ENCODE results near the gene WDR88. TPM values are rescaled to one million over a fixed set of nuclear protein-coding genes. Genes with fewer than 3 reads are reported as not detected.

WDR88 gene
- total and polyA plus RNA-seq, 12 donors: 0.03 to 0.11 TPM; not detected in 10

- H3K36me3 ChIP-seq (replicated peaks in 1 of 2): no peaks in the 10 kb centered on the region
These were observed 44.2 kb downstream of the WDR88 start for GRCh38 chr19:33175886-33176669.

DNA sequence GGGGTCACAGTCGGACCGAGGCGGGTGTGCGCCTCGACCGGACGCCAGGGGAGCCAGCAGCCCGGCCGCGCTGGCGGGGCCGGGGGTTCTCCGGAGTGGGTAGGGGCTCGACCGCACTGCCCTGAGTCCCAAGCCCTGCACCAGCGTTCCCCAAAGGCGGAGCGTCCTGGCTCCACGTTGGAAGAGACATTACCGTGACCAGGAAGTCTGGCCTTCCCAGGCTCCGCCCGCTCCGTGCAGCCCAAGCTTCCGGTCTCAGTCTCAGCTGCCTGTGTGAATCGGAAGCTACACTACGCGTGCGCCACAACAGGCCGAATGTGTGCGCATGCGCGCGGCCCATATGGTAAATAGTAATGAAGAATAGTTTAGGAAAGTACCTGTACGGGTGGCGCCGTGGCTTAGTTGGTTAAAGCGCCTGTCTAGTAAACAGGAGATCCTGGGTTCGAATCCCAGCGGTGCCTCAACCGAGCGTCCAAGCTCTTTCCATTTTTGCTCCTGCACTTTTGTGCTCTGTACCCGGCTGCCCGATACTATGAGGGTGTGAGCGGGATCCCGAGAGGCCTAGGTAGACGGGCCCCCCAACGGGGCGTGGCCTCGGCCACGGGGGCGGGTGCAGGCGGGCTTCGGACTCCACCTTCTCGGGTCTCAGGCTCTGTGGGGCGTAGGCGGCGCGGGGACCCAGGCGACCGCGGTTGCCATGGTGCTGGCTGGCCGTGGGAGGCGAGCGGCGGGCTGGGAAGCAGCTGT is 44.9 kb downstream of the WDR88 start:
- peak; percentile 95 to 99 (median 98) for DNase-seq
- TF ChIP-seq, protein P1, sequence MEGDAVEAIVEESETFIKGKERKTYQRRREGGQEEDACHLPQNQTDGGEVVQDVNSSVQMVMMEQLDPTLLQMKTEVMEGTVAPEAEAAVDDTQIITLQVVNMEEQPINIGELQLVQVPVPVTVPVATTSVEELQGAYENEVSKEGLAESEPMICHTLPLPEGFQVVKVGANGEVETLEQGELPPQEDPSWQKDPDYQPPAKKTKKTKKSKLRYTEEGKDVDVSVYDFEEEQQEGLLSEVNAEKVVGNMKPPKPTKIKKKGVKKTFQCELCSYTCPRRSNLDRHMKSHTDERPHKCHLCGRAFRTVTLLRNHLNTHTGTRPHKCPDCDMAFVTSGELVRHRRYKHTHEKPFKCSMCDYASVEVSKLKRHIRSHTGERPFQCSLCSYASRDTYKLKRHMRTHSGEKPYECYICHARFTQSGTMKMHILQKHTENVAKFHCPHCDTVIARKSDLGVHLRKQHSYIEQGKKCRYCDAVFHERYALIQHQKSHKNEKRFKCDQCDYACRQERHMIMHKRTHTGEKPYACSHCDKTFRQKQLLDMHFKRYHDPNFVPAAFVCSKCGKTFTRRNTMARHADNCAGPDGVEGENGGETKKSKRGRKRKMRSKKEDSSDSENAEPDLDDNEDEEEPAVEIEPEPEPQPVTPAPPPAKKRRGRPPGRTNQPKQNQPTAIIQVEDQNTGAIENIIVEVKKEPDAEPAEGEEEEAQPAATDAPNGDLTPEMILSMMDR (IDR thresholded peaks at IDR 0.05): peak in 3 of 6 experiments; percentile 20 to 53 (median 48)
- TF ChIP-seq POLR2A (IDR thresholded peaks at IDR 0.05): peak; percentile 55 to 93
- H3K4me3 ChIP-seq: peak overlapping the region; percentile 55 to 88 (median 78)
- no peaks in the 10 kb centered on the region for H3K36me3 ChIP-seq (replicated peaks in 1 of 2)
- H3K4me1 ChIP-seq (replicated peaks in 1 of 2): peaks cover 10 to 20% of the 10 kb centered on the region in 2 donors
- intact Hi-C loops (cut with DNase I): no loop called here
- no peaks in the 10 kb centered on the region for H3K9me3 ChIP-seq (replicated peaks in 1 of 3)
- 0% methylated on average over 4 to 65 of the region's 65 CpGs for WGBS, 4 donors
- H3K27ac ChIP-seq: peak overlapping the region; percentile 87 to 95 (median 90)
- H3K27me3 ChIP-seq: no peaks in the 10 kb centered on the region

More at GRCh38 chr19:33175886-33176669, 44.2 kb downstream of the WDR88 start:
- intact Hi-C loops (cut with DNase I): no loop called here
- Histone ChIP-seq H3K9me3 (replicated peaks in 1 of 3) (no peaks in the 10 kb centered on the region), H3K27ac (peak overlapping the region; percentile 87 to 95 (median 90)), H3K27me3 (no peaks in the 10 kb centered on the region), H3K4me3 (peak overlapping the region; percentile 55 to 88 (median 78)), H3K4me1 (replicated peaks in 1 of 2) (peaks cover 10 to 20% of the 10 kb centered on the region in 2 donors)
- DNase-seq: peak in 1 of 7 donors; percentile 40
- 3 to 16% (median 13%) methylated on average over 5 to 25 of the region's 25 CpGs for WGBS, 4 donors
- TF ChIP-seq, protein P1 (IDR thresholded peaks at IDR 0.05): no peak
- TF ChIP-seq POLR2A (IDR thresholded peaks at IDR 0.05): no peak

- intact Hi-C loops (cut with DNase I): no loop called here
- H3K36me3 ChIP-seq (replicated peaks in 1 of 2): no peaks in the 10 kb centered on the region
These were observed 45.6 kb downstream of the WDR88 start for GRCh38 chr19:33177417-33177979.

More at GRCh38 chr19:33177417-33177979, 45.6 kb downstream of the WDR88 start:
- Histone ChIP-seq H3K4me3 (peak overlapping the region in 2 of 4 donors; percentile 21 to 88), H3K9me3 (replicated peaks in 1 of 3) (no peaks in the 10 kb centered on the region), H3K4me1 (replicated peaks in 1 of 2) (peaks cover 10 to 20% of the 10 kb centered on the region in 2 donors), H3K27me3 (no peaks in the 10 kb centered on the region), H3K27ac (peak overlapping the region; percentile 30 to 95 (median 70))
- DNase-seq: peak in 3 of 7 donors; percentile 72 to 77 (median 73)
- 0% methylated on average over 1 to 38 of the region's 38 CpGs; no CpG with 5 or more reads in 1 of the 4 donors for WGBS, 4 donors
- TF ChIP-seq, protein P1 (IDR thresholded peaks at IDR 0.05): peak; percentile 16 to 54 (median 38)
- no peak for TF ChIP-seq POLR2A (IDR thresholded peaks at IDR 0.05)
